Fibroblast of the conjunctiva (primary cell): ENCODE measurements around the gene SLC38A4.
A peak's percentile ranks its signal among the peaks of the same experiment; 100 is the strongest.
"Not testable (repeated sequence)": the region's sequence is repeated elsewhere in the genome, so short reads cannot be mapped to it uniquely, and the experiment has no call there.

Experiments used
- DNase-seq: peaks from one replicate; pipeline ENCODE4 v3.0.0-alpha.2; 2010; ENCODE audit warnings: low read depth

The SLC38A4 gene

GRCh38 chr12:46774322-46774633, 51.5 kb downstream of the SLC38A4 start:
- no peak for DNase-seq

GRCh38 chr12:46773586-46774321, 52.0 kb downstream of the SLC38A4 start:
- no peak for DNase-seq

- no peak for DNase-seq
Observed at GRCh38 chr12:46771268-46771827, 54.4 kb downstream of the SLC38A4 start.

GRCh38 chr12:46770501-46771183, 55.2 kb downstream of the SLC38A4 start:
- no peak for DNase-seq

GRCh38 chr12:46764005-46764404, 61.8 kb downstream of the SLC38A4 start:
- DNase-seq = no peak

GRCh38 chr12:46763230-46763629, 62.6 kb downstream of the SLC38A4 start:
- no peak for DNase-seq

- DNase-seq = no peak
Observed at GRCh38 chr12:46754550-46754949, 71.2 kb downstream of the SLC38A4 start.

GRCh38 chr12:46752396-46752795, 73.4 kb downstream of the SLC38A4 start:
- DNase-seq = no peak

- no peak for DNase-seq
Observed at GRCh38 chr12:46751173-46751572, 74.6 kb downstream of the SLC38A4 start.

- no peak for DNase-seq
Observed at GRCh38 chr12:46749322-46749721, 76.5 kb downstream of the SLC38A4 start.

GRCh38 chr12:46744283-46744682, 81.5 kb downstream of the SLC38A4 start:
- DNase-seq = no peak

GRCh38 chr12:46743456-46743855, 82.3 kb downstream of the SLC38A4 start:
- DNase-seq = no peak

GRCh38 chr12:46742271-46742670, 83.5 kb downstream of the SLC38A4 start:
- not testable (repeated sequence) for DNase-seq

GRCh38 chr12:46725332-46725731, 100.5 kb downstream of the SLC38A4 start:
- DNase-seq = no peak

- DNase-seq = no peak
Observed at GRCh38 chr12:46723629-46724419, 102.0 kb downstream of the SLC38A4 start.

- DNase-seq = peak; percentile 33
Observed at GRCh38 chr12:46722394-46723185, 103.2 kb downstream of the SLC38A4 start.

- no peak for DNase-seq
Observed at GRCh38 chr12:46718495-46718894, 107.3 kb downstream of the SLC38A4 start.

GRCh38 chr12:46717868-46718267, 107.9 kb downstream of the SLC38A4 start:
- DNase-seq = no peak

- DNase-seq = no peak
Observed at GRCh38 chr12:46717159-46717558, 108.6 kb downstream of the SLC38A4 start.
